Astrocyte (in vitro differentiated cells and primary cell): ENCODE measurements around the gene ASB13. TPM values are rescaled to one million over a fixed set of nuclear protein-coding genes. Genes with fewer than 3 reads are reported as not detected.
A peak's percentile ranks its signal among the peaks of the same experiment; 100 is the strongest.

ENCODE experiments used
- DNase-seq: peaks from one replicate; pipeline ENCODE4 v3.0.0-alpha.2; 2010; ENCODE audit warnings: low read depth
- FAIRE-seq: peaks from 2 replicates; lab custom pipeline; 2011; peaks lifted over from hg19 to GRCh38; lab: Jason Lieb, UNC
- H2AFZ ChIP-seq: 2 replicates; pipeline ENCODE4 v1.6.0; 2012; ENCODE audit warnings: low read depth, low read length, inconsistent platforms
- H3K27ac ChIP-seq: 2 replicates; pipeline ENCODE4 v1.5.1; 2011; ENCODE audit warnings: low read depth, low read length, inconsistent platforms
- H3K27me3 ChIP-seq: 2 replicates; pipeline ENCODE4 v1.6.0; 2011; ENCODE audit warnings: low read length, inconsistent platforms; ENCODE audit not compliant: insufficient read depth
- H3K36me3 ChIP-seq: 2 replicates; pipeline ENCODE4 v1.5.1; 2011; ENCODE audit warnings: low read length, inconsistent platforms; ENCODE audit not compliant: insufficient read depth
- H3K4me1 ChIP-seq: 2 replicates; pipeline ENCODE4 v1.5.1; 2011; ENCODE audit warnings: low read length, inconsistent platforms; ENCODE audit not compliant: insufficient read depth
- H3K4me2 ChIP-seq: 2 replicates; pipeline ENCODE4 v1.6.0; 2012; ENCODE audit warnings: low read length, inconsistent platforms
- H3K4me3 ChIP-seq: 2 replicates; pipeline ENCODE4 v1.5.1; 2011; ENCODE audit warnings: low read depth, mild to moderate bottlenecking, low read length, inconsistent platforms; ENCODE audit not compliant: insufficient read depth
- H3K79me2 ChIP-seq: 2 replicates; pipeline ENCODE4 v1.6.0; 2012; ENCODE audit warnings: mild to moderate bottlenecking, low read length, inconsistent platforms; ENCODE audit not compliant: insufficient read depth
- H3K9ac ChIP-seq: 2 replicates; pipeline ENCODE4 v1.6.0; 2012; ENCODE audit warnings: mild to moderate bottlenecking, low read length, inconsistent platforms
- H3K9me3 ChIP-seq: 2 replicates; pipeline ENCODE4 v1.5.1; 2012; ENCODE audit warnings: low read depth, mild to moderate bottlenecking, low read length, inconsistent platforms; ENCODE audit not compliant: insufficient read depth
- H4K20me1 ChIP-seq: 2 replicates; pipeline ENCODE4 v1.6.0; 2012; ENCODE audit warnings: low read length, inconsistent platforms; ENCODE audit not compliant: insufficient read depth
- H3K27ac Mint-ChIP-seq: one replicate; pipeline ENCODE4 v1.8.0; 2021; ENCODE audit warnings: mild to moderate bottlenecking, mixed read lengths; ENCODE audit not compliant: unreplicated experiment
- H3K27me3 Mint-ChIP-seq: one replicate; pipeline ENCODE4 v1.8.0; 2021; ENCODE audit warnings: low read depth, mixed read lengths; ENCODE audit not compliant: unreplicated experiment
- H3K36me3 Mint-ChIP-seq: one replicate; pipeline ENCODE4 v1.8.0; 2021; ENCODE audit warnings: low read depth, mixed read lengths; ENCODE audit not compliant: unreplicated experiment
- H3K4me1 Mint-ChIP-seq: one replicate; pipeline ENCODE4 v1.8.0; 2021; ENCODE audit warnings: low read depth, mixed read lengths; ENCODE audit not compliant: unreplicated experiment
- H3K4me3 Mint-ChIP-seq: one replicate; pipeline ENCODE4 v1.8.0; 2021; ENCODE audit warnings: mild to moderate bottlenecking, moderate library complexity, mixed read lengths; ENCODE audit not compliant: unreplicated experiment
- H3K9me3 Mint-ChIP-seq: one replicate; pipeline ENCODE4 v1.8.0; 2021; ENCODE audit warnings: mild to moderate bottlenecking, mixed read lengths; ENCODE audit not compliant: unreplicated experiment
- CTCF ChIP-seq: IDR thresholded peaks from 2 replicates; pipeline ENCODE4 v1.5.1; 2011; ENCODE audit warnings: low read depth, mild to moderate bottlenecking, inconsistent platforms, low read length, moderate library complexity; ENCODE audit not compliant: insufficient read depth
- EZH2 ChIP-seq: IDR thresholded peaks from 2 replicates; pipeline ENCODE4 v1.6.1; 2012; ENCODE audit warnings: mild to moderate bottlenecking, low read length, inconsistent platforms; ENCODE audit not compliant: insufficient read depth
- total RNA-seq: library from RNA; stranded (reverse); gene quantifications from 2 replicates; pipeline ENCODE4 v1.2.1, GENCODE V29; 2021

Gene ASB13
- total RNA-seq, 1 donor from 2014 or later = 4.8 TPM

- Mint-ChIP-seq H3K27me3 (peaks cover 7% of the 10 kb centered on the region), H3K4me3 (no peak overlapping the region), H3K4me1 (peaks cover 17% of the 10 kb centered on the region), H3K27ac (no peak overlapping the region), H3K9me3 (no peaks in the 10 kb centered on the region), H3K36me3 (no peaks in the 10 kb centered on the region)
- FAIRE-seq (no peak), DNase-seq (no peak)
- Histone ChIP-seq H2AFZ (no peak overlapping the region), H3K79me2 (no peaks in the 10 kb centered on the region), H3K36me3 (no peaks in the 10 kb centered on the region), H3K4me1 (peaks cover 19% of the 10 kb centered on the region), H4K20me1 (no peaks in the 10 kb centered on the region), H3K27me3 (no peaks in the 10 kb centered on the region), H3K4me2 (no peak overlapping the region), H3K9ac (no peak overlapping the region), H3K9me3 (no peaks in the 10 kb centered on the region), H3K27ac (no peak overlapping the region), H3K4me3 (no peak overlapping the region)
- TF ChIP-seq CTCF = no peak
- no peak for TF ChIP-seq EZH2
Observed at GRCh38 chr10:5616836-5617235, 49.6 kb downstream of the ASB13 start.

DNA sequence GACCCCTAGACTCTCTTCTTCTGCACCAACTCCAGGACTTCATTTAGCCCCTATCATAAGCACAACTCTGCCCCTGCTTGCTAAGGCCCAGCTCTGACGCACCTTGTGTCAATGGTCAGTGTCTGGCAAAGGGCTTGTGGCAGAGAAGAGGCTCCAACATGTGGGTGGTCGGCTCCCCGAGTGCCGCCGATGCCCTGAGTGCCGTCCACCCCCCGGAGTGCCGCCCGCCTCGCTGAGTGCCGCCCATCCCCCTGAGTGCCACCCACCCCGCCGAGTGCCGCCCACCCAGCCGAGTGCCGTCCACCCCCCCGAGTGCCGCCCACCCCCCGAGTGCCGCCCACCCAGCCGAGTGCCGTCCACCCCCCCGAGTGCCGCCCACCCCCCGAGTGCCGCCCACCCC is 50.3 kb downstream of the ASB13 start:
- Histone ChIP-seq H3K27ac (no peak overlapping the region), H2AFZ (no peak overlapping the region), H3K4me1 (peaks cover 21% of the 10 kb centered on the region), H3K27me3 (no peaks in the 10 kb centered on the region), H3K79me2 (no peaks in the 10 kb centered on the region), H3K9me3 (no peaks in the 10 kb centered on the region), H4K20me1 (no peaks in the 10 kb centered on the region), H3K4me3 (no peak overlapping the region), H3K36me3 (no peaks in the 10 kb centered on the region), H3K4me2 (no peak overlapping the region), H3K9ac (no peak overlapping the region)
- H3K27me3 Mint-ChIP-seq = peaks cover 7% of the 10 kb centered on the region
- no peaks in the 10 kb centered on the region for H3K36me3 Mint-ChIP-seq
- no peak overlapping the region for H3K27ac Mint-ChIP-seq
- H3K4me3 Mint-ChIP-seq = no peak overlapping the region
- H3K4me1 Mint-ChIP-seq = peaks cover 17% of the 10 kb centered on the region
- FAIRE-seq (no peak), DNase-seq (no peak)
- TF ChIP-seq EZH2 = no peak
- no peak for TF ChIP-seq CTCF
- H3K9me3 Mint-ChIP-seq = no peaks in the 10 kb centered on the region

DNA sequence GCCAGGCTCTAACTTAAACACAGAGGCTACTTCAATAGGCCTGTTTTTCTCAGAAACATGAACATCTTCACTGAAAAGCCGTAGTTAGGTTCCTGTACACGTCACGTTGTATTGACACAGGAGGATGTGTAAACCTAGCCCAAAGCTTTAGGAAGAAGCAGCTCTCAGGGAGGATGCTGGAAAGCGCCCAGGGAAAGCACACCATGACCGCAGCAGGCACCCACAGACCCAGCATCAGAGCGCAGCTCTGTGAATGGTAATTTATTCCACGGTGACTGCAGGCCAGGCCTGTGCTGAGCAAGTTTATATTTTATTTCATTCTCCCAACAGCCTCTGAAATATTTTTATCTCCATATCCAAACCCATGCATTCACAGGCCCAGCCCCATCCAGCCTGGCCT is 51.1 kb downstream of the ASB13 start:
- Histone ChIP-seq H3K9me3 (no peaks in the 10 kb centered on the region), H3K79me2 (no peaks in the 10 kb centered on the region), H2AFZ (no peak overlapping the region), H3K27ac (no peak overlapping the region), H3K4me3 (no peak overlapping the region), H3K9ac (no peak overlapping the region), H3K27me3 (no peaks in the 10 kb centered on the region), H4K20me1 (no peaks in the 10 kb centered on the region), H3K36me3 (no peaks in the 10 kb centered on the region), H3K4me1 (peaks cover 21% of the 10 kb centered on the region), H3K4me2 (no peak overlapping the region)
- Mint-ChIP-seq H3K36me3 (no peaks in the 10 kb centered on the region), H3K27ac (no peak overlapping the region), H3K4me3 (no peak overlapping the region), H3K9me3 (no peaks in the 10 kb centered on the region), H3K4me1 (peaks cover 20% of the 10 kb centered on the region), H3K27me3 (peaks cover 7% of the 10 kb centered on the region)
- FAIRE-seq = no peak
- TF ChIP-seq EZH2 = no peak
- peak; percentile 16 for DNase-seq
